Caco-2 (cell line): ENCODE data around the gene TNFRSF4. TPM values are rescaled to one million over a fixed set of nuclear protein-coding genes. Genes with fewer than 3 reads are reported as not detected.

ENCODE experiments used
- BruUV-seq: library from RNA; stranded (reverse); fragments of 400-500 nt; replicated peaks from 2 replicates; lab custom pipeline; 2021; lab: Mats Ljungman, UMichigan
- CTCF ChIA-PET: fragments of 300-600 bp; sonication (Branson Sonifier 250); formaldehyde crosslinking; loops from one replicate; lab custom pipeline; 2022; ENCODE audit warnings: antibody characterized with exemption; lab: Charles Lee
- POLR2A ChIA-PET: fragments of 300-600 bp; sonication (Branson Sonifier 250); formaldehyde crosslinking; loops from one replicate; lab custom pipeline; 2022; ENCODE audit warnings: antibody characterized with exemption; lab: Charles Lee
- DNase-seq, 2 experiments: peaks; one replicate each; pipeline versions ENCODE4 v3.0.0 to v3.0.0-alpha.2; 2020 to 2022
- H3K27me3 ChIP-seq: replicated peaks from 2 replicates; pipeline ENCODE4 v1.6.0; 2011; ENCODE audit warnings: low read length; ENCODE audit not compliant: control insufficient read depth, insufficient read depth
- H3K36me3 ChIP-seq: 2 replicates; pipeline ENCODE4 v1.5.1; 2011; ENCODE audit warnings: low read length; ENCODE audit not compliant: control insufficient read depth, insufficient read depth
- H3K4me1 ChIP-seq: fragments of 250-450 bp; sonication (Bioruptor Pico); 2 replicates; pipeline ENCODE4 v1.5.1; 2020; ENCODE audit warnings: mild to moderate bottlenecking
- H3K4me3 ChIP-seq: 2 replicates; pipeline ENCODE4 v1.5.1; 2011; ENCODE audit warnings: low read depth, mild to moderate bottlenecking, control low read depth, low read length
- H3K9me3 ChIP-seq: fragments of 250-450 bp; sonication (Bioruptor Pico); 2 replicates; pipeline ENCODE4 v1.5.1; 2020; ENCODE audit warnings: mild to moderate bottlenecking, moderate library complexity
- H3K27ac Mint-ChIP-seq: one replicate; pipeline ENCODE4 v1.8.0; 2022; ENCODE audit warnings: mixed read lengths; ENCODE audit not compliant: unreplicated experiment
- H3K27me3 Mint-ChIP-seq: one replicate; pipeline ENCODE4 v1.8.0; 2022; ENCODE audit warnings: mixed read lengths; ENCODE audit not compliant: insufficient read depth, unreplicated experiment
- H3K36me3 Mint-ChIP-seq: one replicate; pipeline ENCODE4 v1.8.0; 2022; ENCODE audit warnings: mild to moderate bottlenecking, mixed read lengths; ENCODE audit not compliant: insufficient read depth, unreplicated experiment
- H3K4me1 Mint-ChIP-seq: one replicate; pipeline ENCODE4 v1.8.0; 2022; ENCODE audit warnings: low read depth, mixed read lengths; ENCODE audit not compliant: unreplicated experiment
- H3K4me3 Mint-ChIP-seq: one replicate; pipeline ENCODE4 v1.8.0; 2022; ENCODE audit warnings: mild to moderate bottlenecking, moderate library complexity, mixed read lengths; ENCODE audit not compliant: unreplicated experiment
- H3K9me3 Mint-ChIP-seq: one replicate; pipeline ENCODE4 v1.8.0; 2022; ENCODE audit warnings: mixed read lengths; ENCODE audit not compliant: unreplicated experiment
- CTCF ChIP-seq, 2 experiments: fragments of 200-600 bp in 1 of 2; IDR thresholded peaks; 1 replicate in 1 of 2; 2 replicates in 1 of 2; pipeline versions ENCODE4 v1.5.1 to v1.8.0; 2011 to 2022; ENCODE audit warnings: antibody characterized with exemption in 1 of 2, control low read depth in 1 of 2, inconsistent platforms in 1 of 2, low read depth in 1 of 2, low read length in 1 of 2, mild to moderate bottlenecking in 1 of 2, moderate library complexity in 1 of 2; ENCODE audit not compliant: insufficient read depth in 1 of 2, severe bottlenecking in 1 of 2, unreplicated experiment in 1 of 2
- intact Hi-C: fragments of 100-400 bp; cut with micrococcal nuclease; formaldehyde crosslinking; loops from one replicate; pipeline ENCODE4 v1.10.0; 2022; ENCODE audit not compliant: unreplicated experiment
- total RNA-seq: library from RNA; stranded (reverse); gene quantifications from 2 replicates; pipeline ENCODE4 v1.2.3, GENCODE V29; 2022

Gene TNFRSF4
- total RNA-seq, 1 experiment from 2014 or later: not detected

- H3K4me3 ChIP-seq: no peak overlapping the region
- no peaks in the 10 kb centered on the region for H3K27me3 Mint-ChIP-seq
- H3K4me3 Mint-ChIP-seq: no peak overlapping the region
- H3K36me3 ChIP-seq: no peaks in the 10 kb centered on the region
- DNase-seq: no peak
- no peaks in the 10 kb centered on the region for H3K9me3 Mint-ChIP-seq
- no peaks in the 10 kb centered on the region for H3K27me3 ChIP-seq
- H3K36me3 Mint-ChIP-seq: no peaks in the 10 kb centered on the region
- no peak for TF ChIP-seq CTCF (IDR thresholded peaks at IDR 0.05; ENCODE audit: insufficient read depth in 1 of 2, low read depth in 1 of 2, low read length in 1 of 2, severe bottlenecking in 1 of 2, unreplicated experiment in 1 of 2)
- no peaks in the 10 kb centered on the region for H3K4me1 ChIP-seq
- POLR2A ChIA-PET: no interaction called here
- no peaks in the 10 kb centered on the region for H3K4me1 Mint-ChIP-seq
- no TSS peak for BruUV-seq
- no peaks in the 10 kb centered on the region for H3K9me3 ChIP-seq
- CTCF ChIA-PET: no interaction called here
- no peak overlapping the region for H3K27ac Mint-ChIP-seq
- intact Hi-C loops: no loop called here
Observed at GRCh38 chr1:1202831-1203560, 11.0 kb downstream of the TNFRSF4 start.

- Mint-ChIP-seq H3K27me3 (no peaks in the 10 kb centered on the region), H3K36me3 (no peaks in the 10 kb centered on the region), H3K27ac (no peak overlapping the region), H3K4me1 (no peaks in the 10 kb centered on the region), H3K9me3 (no peaks in the 10 kb centered on the region), H3K4me3 (peak overlapping the region; percentile 35)
- intact Hi-C loops: no loop called here
- peak overlapping the region; percentile 39 for H3K4me3 ChIP-seq
- POLR2A ChIA-PET: interaction anchor here (0.7 kb wide), 1 partner anchor 76 kb away, joined by 3 read pairs; no protein-coding TSS in a partner anchor
- CTCF ChIA-PET: no interaction called here
- H3K27me3 ChIP-seq: no peaks in the 10 kb centered on the region
- TF ChIP-seq CTCF (IDR thresholded peaks at IDR 0.05; ENCODE audit: insufficient read depth in 1 of 2, low read depth in 1 of 2, low read length in 1 of 2, severe bottlenecking in 1 of 2, unreplicated experiment in 1 of 2): no peak
- no TSS peak for BruUV-seq
- H3K36me3 ChIP-seq: no peaks in the 10 kb centered on the region
- no peaks in the 10 kb centered on the region for H3K9me3 ChIP-seq
- peak in 1 of 2 experiments; percentile 63 for DNase-seq
- no peaks in the 10 kb centered on the region for H3K4me1 ChIP-seq
Observed at GRCh38 chr1:1200876-1201810, 12.8 kb downstream of the TNFRSF4 start.
